Measurements from ENCODE around the gene ATRAID. TPM values are rescaled to one million over a fixed set of nuclear protein-coding genes. Genes with fewer than 3 reads are reported as not detected.

ATRAID gene
- total and polyA plus RNA-seq, 4 donors = 44.9 to 77.5 (median 48.9) TPM

GRCh38 chr2:27208486-27209050 is 3.3 kb upstream of the ATRAID start:
- no peaks in the 10 kb centered on the region for H3K27me3 ChIP-seq (ENCODE audit: control insufficient read depth in 4 of 4, insufficient read depth in 4 of 4, low read length in 3 of 4)
- H3K4me1 ChIP-seq (ENCODE audit: control insufficient read depth in 4 of 4, insufficient read depth in 4 of 4, low read length in 3 of 4) = peaks cover 5 to 15% (median 9%) of the 10 kb centered on the region in 4 donors
- no peaks in the 10 kb centered on the region for H3K9me3 ChIP-seq (ENCODE audit: control insufficient read depth in 4 of 4, low read length in 3 of 4)
- no peak overlapping the region for H3K4me3 ChIP-seq (ENCODE audit: low read depth in 1 of 3, low read length in 3 of 3)
- H3K27ac ChIP-seq (ENCODE audit: low read depth in 1 of 2, low read length in 2 of 2) = no peak overlapping the region
- DNase-seq (ENCODE audit: low spot score) = no peak
- TF ChIP-seq RAD21 (IDR thresholded peaks at IDR 0.05) (no peak), NR2F2 (IDR thresholded peaks at IDR 0.05) (no peak), YY1 (IDR thresholded peaks at IDR 0.05) (no peak), SP1 (IDR thresholded peaks at IDR 0.05) (no peak), TAF1 (conservative IDR thresholded peaks at IDR 0.05) (no peak), JUND (IDR thresholded peaks at IDR 0.05) (no peak), FOXA2 (IDR thresholded peaks at IDR 0.05) (no peak), GABPA (IDR thresholded peaks at IDR 0.05 in 1 of 2, conservative IDR thresholded peaks at IDR 0.05 in 1 of 2) (no peak), CTCF (IDR thresholded peaks at IDR 0.05; ENCODE audit: low read depth, low read length, missing input control) (no peak), HNF4A (conservative IDR thresholded peaks at IDR 0.05) (no peak), HNF4G (IDR thresholded peaks at IDR 0.05) (no peak), EGR1 (IDR thresholded peaks at IDR 0.05; ENCODE audit: low read depth in 2 of 2) (no peak)
- TF ChIP-seq, protein P1, sequence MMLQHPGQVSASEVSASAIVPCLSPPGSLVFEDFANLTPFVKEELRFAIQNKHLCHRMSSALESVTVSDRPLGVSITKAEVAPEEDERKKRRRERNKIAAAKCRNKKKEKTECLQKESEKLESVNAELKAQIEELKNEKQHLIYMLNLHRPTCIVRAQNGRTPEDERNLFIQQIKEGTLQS (IDR thresholded peaks at IDR 0.05) = no peak
- TF ChIP-seq, protein P2, sequence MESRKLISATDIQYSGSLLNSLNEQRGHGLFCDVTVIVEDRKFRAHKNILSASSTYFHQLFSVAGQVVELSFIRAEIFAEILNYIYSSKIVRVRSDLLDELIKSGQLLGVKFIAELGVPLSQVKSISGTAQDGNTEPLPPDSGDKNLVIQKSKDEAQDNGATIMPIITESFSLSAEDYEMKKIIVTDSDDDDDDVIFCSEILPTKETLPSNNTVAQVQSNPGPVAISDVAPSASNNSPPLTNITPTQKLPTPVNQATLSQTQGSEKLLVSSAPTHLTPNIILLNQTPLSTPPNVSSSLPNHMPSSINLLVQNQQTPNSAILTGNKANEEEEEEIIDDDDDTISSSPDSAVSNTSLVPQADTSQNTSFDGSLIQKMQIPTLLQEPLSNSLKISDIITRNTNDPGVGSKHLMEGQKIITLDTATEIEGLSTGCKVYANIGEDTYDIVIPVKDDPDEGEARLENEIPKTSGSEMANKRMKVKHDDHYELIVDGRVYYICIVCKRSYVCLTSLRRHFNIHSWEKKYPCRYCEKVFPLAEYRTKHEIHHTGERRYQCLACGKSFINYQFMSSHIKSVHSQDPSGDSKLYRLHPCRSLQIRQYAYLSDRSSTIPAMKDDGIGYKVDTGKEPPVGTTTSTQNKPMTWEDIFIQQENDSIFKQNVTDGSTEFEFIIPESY (IDR thresholded peaks at IDR 0.05) = no peak
- WGBS = 95% methylated on average over 4 of the region's 4 CpGs
- H3K9ac ChIP-seq (ENCODE audit: low read depth in 1 of 2, low read length in 2 of 2) = no peak overlapping the region
- peaks cover 9 to 47% (median 27%) of the 10 kb centered on the region in 4 donors for H3K36me3 ChIP-seq (ENCODE audit: control insufficient read depth in 4 of 4, insufficient read depth in 3 of 4, low read depth in 1 of 4, low read length in 3 of 4)

DNA sequence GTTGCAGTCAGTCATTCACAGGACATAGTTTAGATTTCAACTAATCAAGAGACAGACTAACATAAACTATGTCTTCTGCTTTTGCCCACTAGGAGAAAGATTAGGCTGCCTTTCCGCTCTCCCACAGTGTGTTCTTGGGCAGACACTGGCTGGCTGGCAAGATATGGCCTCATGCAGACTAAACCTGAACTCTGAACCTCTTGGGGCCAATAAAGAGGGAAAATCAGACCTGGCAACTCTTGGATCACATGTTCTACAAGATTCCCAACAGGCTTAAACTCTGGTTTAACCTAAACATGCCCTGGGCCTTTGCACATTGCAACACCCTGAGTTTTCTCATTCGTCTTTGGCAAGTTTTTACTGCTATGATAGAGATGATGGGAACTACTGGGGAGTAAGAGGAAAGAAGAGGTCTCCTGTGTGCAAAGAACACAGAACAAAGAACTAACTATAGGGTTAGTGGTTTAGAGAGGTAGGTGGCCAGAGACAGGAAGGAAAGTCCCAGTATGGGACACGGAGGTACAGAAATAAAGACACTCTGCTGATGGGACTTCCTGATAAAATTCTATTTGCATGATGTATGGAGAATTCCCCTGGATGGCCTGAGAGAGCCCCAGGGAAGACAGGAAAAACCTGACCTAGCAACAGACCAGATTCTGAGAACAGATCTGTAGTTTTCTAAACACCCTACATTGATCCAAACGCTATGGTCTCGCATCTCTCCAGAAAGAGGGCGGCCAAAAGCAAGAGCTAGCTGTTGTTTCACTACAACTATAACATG is 2.0 kb upstream of the ATRAID start:
- DNase-seq (ENCODE audit: low spot score) = no peak
- H3K4me3 ChIP-seq (ENCODE audit: low read depth in 1 of 3, low read length in 3 of 3) = peak overlapping the region in 1 of 3 donors; percentile 34
- peaks cover 5 to 17% (median 9%) of the 10 kb centered on the region in 4 donors for H3K4me1 ChIP-seq (ENCODE audit: control insufficient read depth in 4 of 4, insufficient read depth in 4 of 4, low read length in 3 of 4)
- H3K9me3 ChIP-seq (ENCODE audit: control insufficient read depth in 4 of 4, low read length in 3 of 4) = no peaks in the 10 kb centered on the region
- peaks cover 8 to 34% (median 19%) of the 10 kb centered on the region in 4 donors for H3K36me3 ChIP-seq (ENCODE audit: control insufficient read depth in 4 of 4, insufficient read depth in 3 of 4, low read depth in 1 of 4, low read length in 3 of 4)
- H3K9ac ChIP-seq (ENCODE audit: low read depth in 1 of 2, low read length in 2 of 2) = no peak overlapping the region
- WGBS = 79% methylated on average over 6 of the region's 6 CpGs
- H3K27ac ChIP-seq (ENCODE audit: low read depth in 1 of 2, low read length in 2 of 2) = no peak overlapping the region
- H3K27me3 ChIP-seq (ENCODE audit: control insufficient read depth in 4 of 4, insufficient read depth in 4 of 4, low read length in 3 of 4) = no peaks in the 10 kb centered on the region
- peak; percentile 15 for TF ChIP-seq HNF4G (IDR thresholded peaks at IDR 0.05)
- TF ChIP-seq NR2F2 (IDR thresholded peaks at IDR 0.05) = no peak
- peak; percentile 28 for TF ChIP-seq REST (IDR thresholded peaks at IDR 0.05)
- TF ChIP-seq SP1 (IDR thresholded peaks at IDR 0.05) = peak; percentile 59
- TF ChIP-seq, protein P3, sequence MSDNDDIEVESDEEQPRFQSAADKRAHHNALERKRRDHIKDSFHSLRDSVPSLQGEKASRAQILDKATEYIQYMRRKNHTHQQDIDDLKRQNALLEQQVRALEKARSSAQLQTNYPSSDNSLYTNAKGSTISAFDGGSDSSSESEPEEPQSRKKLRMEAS (IDR thresholded peaks at IDR 0.05) = no peak
- TF ChIP-seq HNF4A (conservative IDR thresholded peaks at IDR 0.05) = peak; percentile 72 to 80
- no peak for TF ChIP-seq GABPA (IDR thresholded peaks at IDR 0.05 in 1 of 2, conservative IDR thresholded peaks at IDR 0.05 in 1 of 2)
- peak; percentile 22 for TF ChIP-seq FOXA2 (IDR thresholded peaks at IDR 0.05)
- no peak for TF ChIP-seq FOXA1 (IDR thresholded peaks at IDR 0.05)
- TF ChIP-seq, protein P1 (IDR thresholded peaks at IDR 0.05) = no peak
- peak in 1 of 2 donors; percentile 70 for TF ChIP-seq JUND (IDR thresholded peaks at IDR 0.05)
- TF ChIP-seq, protein P2 (IDR thresholded peaks at IDR 0.05) = no peak
- no peak for TF ChIP-seq TAF1 (conservative IDR thresholded peaks at IDR 0.05)
- TF ChIP-seq RXRA (IDR thresholded peaks at IDR 0.05) = peak; percentile 68 to 83
- peak; percentile 73 for TF ChIP-seq YY1 (IDR thresholded peaks at IDR 0.05)
- no peak for TF ChIP-seq EGR1 (IDR thresholded peaks at IDR 0.05; ENCODE audit: low read depth in 2 of 2)
